NCI-H1105 (cell line): ENCODE results near the gene KIAA0232.
"Not testable (repeated sequence)": the region's sequence is repeated elsewhere in the genome, so short reads cannot be mapped to it uniquely, and the experiment has no call there.

Source experiments
- DNase-seq: peaks from one replicate; lab custom pipeline; 2025; lab: John Stamatoyannopoulos, UW

KIAA0232 gene

DNA sequence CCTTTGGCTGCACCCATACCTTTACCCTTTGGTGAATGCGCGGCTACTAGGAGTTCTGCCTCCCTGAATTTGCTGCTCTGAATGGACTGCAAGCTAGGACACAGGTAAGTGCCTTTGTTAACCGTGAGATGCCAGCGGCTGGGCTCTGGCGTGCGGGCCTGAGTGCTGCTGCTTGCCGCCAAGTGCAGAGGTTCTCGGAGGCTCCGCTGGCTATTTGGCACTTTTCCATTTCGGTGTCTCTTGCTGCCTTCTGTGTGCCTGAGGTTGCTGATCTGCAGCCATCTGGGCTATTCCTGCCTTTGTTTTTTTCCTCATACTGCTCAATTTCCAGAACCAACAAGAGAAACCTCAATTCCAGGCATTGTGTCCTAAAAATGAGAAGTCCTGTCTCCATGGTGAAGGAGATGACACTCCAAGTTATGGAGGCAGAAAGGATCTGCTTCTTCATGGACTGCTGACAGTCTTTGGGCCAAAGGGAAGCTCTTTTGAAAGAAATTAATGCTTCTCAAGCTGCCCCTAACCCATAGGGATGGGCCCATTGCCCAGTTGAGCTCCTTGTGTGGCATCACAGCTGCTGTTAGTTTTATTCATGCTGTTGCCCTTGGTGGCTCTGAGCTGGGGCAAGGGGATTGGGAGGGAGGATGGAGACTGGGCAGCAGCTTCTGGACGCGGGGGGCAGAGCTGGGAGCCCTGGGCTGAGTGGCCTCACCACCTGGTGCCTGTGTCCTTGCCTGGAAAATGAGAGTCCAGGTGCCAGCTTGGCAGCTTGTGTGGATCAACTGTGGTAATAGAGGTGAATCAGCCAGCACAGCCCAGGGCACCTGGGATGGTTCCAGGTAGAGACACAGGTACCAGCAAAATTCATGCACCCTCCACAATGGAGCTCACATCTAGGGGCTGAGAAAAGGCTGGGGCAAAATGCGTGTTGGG lies 123.3 kb downstream of the KIAA0232 start:
- DNase-seq, result no peak

DNA sequence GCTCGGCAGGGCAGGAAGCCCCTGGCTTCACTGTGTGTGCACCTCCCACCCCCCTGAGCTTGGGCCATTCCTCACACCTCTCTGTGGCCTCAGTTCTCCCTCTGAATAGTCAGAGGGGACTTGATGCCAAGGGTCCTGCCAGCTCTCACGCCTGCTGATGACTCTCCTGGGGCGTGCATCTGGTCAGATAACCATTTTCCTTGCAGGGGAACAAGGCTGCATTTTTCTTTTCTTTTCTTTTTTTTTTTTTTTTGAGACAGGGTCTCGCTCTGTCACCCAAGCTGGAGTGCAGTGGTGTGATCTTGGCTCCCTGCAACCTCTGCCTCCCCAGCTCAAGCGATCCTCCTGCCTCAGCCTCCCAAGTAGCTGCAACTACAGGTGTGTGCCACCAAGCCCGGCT lies 124.0 kb downstream of the KIAA0232 start:
- DNase-seq, result not testable (repeated sequence)

DNA sequence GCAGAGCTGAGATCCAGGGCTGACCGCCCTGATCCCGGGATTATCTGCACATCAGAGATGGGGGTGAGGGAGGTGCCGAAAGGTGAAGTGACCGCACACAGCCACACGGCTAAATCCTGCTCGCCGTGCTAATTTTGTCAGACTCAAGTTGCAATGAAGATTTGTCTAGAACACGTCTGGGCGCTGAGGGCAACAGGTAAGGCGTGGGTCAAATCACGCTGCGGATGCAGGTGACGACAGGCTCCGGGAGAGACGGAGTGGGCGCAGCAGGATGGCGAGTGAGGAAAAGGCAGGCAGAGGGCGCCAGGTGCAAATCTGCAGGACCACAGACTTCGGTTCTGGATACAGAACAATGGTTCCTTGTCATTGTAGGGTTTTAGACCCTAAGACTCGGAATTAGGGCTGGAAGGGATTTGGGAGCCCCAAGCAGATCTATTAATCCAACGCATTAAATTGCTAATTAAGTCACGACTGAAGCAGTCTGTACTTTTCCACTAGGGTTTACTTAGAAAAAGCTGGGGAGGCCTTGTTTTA lies 125.2 kb downstream of the KIAA0232 start:
- DNase-seq, result no peak

DNA sequence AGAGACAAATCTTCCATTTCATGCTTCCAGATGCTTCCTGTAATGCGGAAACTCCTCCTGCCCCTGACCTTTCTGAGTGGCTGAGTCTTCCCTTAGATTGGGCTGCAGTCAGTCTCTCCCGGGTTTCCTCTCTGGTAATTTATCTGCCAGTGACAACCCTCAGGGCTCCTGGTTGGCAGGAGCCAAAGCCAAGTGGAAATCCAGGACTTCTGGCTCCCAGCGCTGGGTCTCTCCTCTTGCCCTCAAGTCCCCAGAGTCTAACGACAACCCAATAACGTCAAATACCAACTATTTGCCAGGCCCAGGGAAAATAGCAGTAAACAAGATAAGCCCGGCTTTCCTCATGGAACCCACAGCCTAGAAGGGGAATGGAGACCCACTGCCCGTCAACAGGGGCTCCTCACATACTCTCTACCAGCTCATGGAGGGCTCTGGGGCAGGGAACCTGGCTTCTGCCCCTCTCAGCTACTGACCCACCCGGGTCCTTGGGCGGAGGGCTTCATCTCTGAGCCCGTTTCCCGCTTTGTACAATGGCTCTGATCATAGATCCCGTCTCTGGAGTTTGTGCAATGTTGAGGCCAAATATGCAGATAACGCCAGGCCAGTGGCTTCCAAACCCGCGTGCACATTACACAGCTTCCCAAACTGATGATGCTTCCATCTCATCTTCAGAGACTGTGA lies 126.0 kb downstream of the KIAA0232 start:
- DNase-seq, result no peak

DNA sequence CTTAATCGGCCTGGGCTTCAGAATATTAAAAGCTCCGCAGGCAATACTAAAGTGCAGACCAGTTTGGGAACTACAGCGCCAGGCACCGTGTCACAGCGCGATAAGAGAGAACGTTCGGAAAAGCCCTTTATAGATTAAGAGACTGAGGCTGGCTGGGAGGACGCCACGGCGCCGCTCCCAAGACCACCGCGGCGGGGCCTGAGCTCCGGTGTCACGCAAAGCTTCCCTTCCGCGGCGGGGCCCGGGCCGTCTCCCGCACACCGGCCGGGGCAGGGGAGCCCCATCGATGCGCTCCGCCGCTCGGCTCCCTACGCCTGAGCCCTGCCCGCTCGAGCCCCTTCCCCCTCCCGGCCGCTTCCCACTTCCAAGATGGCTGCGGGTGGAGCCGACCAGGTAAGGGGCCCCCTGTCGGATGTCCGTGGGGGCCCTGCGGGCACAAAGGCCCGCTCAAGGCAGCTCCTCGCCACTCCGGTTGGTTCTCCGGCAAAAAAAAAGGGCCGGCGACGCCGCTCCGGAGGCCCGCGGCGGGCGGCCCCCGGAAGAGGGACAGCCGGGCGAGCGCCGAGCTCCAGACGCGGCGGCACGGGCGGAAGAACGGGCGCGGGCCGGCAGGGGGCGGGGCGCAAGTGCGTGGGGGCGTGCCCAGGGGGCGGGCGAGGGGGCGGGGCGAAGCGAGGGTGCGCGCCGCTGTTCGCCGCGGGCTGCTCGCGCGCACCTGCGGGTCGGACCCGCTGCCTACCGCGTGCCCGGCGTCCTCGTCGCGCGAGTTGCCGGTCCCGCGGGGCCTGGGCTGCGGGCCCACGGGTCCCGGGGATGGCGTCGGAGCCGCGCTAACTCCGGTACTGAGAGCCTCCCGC lies 126.8 kb downstream of the KIAA0232 start, which contains the start of gene TBC1D14:
TBC1D14 (plus strand) TSS at position 714 of the 857 bp plus-strand sequence. CDS start 13,564 bp downstream, outside the sequence.
- peak; percentile 55 for DNase-seq

DNA sequence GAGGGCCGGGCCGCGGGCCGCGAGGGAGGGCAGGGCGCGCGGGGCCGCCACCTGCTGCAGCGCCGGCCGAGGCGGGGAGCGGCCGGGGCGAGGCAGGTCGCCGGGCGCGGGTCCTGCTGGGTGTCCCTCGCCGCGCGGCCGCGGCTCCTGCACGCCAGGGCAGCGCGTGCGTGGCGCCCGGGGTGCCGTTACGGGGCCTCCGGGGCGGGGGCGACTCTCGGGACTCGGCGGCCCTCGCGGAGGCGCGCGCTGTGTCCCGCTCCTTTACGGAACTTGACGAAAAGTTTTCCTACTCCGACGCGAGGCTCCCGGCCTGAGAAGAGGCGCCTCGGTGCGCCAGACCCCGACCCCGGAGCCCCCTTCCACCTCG lies 127.4 kb downstream of the KIAA0232 start:
- DNase-seq, result peak; percentile 38

DNA sequence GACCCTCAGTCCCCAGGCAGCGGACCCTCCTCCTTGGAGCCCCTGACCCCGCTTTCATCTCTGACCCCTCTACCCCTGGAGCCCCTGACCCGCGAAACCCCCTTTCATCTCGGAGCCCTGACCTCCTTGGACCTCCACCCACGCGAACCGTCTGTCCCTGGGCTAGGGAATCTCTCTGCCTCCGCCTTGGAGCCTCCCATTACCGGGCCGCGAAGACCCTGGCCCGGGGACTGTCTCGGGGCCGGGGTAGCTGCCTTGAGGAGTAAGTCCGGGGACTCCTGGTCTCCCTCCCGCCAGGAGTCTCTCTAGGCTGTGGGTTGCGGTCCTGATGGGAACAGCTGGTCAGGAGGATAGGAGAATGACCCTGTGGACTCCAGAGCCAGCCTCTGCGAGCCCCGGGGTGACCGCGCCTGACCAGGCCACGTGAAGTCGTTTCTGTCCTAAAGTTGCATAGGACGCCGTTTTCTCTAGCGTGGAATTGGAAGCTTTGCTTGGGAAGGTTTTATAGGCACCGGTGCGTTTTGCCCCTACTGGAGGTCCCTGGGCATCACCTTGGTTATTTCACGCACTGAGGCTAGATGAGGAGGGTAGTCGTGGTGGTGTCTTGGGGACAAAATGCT lies 127.9 kb downstream of the KIAA0232 start:
- DNase-seq, result no peak

DNA sequence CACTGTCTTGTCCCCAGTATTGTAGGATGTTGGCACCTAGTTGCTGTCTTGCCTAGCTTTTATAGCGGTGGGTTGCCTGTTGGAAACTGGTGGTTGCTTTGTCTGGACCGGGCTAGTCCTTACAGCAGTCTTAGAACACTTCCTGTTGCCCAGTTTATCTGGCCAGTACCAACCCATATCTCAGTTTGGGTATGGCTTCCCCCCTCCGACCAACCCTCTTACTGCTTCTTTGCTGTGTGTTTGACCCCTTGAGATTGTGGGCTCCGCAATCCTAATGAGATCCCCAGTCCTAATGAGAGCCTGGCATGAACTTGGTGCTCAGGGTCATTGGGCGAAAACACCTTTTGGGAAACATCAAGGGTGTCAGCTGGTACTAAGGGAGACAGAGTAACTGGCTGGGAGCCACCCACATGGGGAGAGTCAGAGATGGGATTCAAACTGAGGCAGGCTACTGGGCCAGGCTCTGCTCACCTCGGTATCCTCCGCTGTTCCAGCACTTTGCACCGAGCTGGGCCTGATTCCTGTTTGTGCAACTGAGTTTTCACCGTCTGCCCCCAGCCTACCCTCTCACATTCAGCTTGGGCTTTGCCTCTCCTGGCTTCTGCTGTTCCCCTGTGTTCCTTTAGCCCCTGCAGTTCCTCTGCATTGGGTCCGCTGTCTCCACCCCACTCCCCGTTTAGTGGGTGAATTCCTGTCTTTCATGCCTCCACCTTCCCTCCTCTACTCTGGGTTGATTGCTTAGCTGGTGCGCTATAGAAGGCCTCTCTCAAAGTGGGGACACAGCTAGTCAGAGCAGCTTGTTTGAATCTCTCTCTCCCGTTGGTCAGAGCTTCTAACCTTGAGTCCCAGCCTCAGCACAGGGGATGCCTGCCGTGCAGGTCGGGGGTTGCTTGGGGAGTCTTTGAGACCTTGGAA lies 128.7 kb downstream of the KIAA0232 start:
- DNase-seq, result no peak

DNA sequence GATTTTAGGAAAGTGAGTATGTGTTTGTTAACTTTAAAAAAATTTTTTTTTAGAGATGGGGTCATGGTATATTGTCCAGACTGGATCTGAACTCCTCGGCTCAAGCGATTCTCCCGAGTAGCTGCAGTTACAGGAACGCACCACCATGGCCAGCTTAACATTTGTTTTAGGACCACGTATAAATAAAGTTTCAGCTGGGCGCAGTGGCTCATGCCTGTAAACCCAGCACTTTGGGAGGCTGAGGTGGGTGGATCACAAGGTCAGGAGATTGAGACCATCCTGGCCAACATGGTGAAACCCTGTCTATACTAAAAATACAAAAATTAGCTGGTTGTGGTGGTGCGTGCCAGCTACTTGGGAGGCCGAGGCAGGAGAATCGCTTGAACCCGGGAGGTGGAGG lies 129.4 kb downstream of the KIAA0232 start:
- not testable (repeated sequence) for DNase-seq

DNA sequence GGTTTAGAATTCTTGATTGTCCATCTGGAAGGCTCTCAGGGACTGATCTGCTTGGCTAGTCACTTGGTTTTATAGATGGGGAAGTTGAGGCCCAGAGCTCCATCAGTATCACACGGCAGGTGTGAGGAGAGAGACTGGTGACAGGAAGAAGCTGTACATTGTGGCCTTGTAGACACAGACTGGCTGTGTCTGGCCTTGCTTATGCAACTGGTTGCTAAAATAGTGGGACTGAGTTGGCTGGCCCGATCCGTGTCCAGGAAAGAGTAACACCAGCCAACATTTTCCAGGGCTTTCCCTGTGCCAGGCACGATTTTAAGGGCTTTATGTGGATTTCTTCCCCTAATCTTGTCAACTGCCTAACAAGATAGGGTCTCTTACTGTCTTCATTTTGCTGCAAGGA lies 129.9 kb downstream of the KIAA0232 start:
- no peak for DNase-seq

DNA sequence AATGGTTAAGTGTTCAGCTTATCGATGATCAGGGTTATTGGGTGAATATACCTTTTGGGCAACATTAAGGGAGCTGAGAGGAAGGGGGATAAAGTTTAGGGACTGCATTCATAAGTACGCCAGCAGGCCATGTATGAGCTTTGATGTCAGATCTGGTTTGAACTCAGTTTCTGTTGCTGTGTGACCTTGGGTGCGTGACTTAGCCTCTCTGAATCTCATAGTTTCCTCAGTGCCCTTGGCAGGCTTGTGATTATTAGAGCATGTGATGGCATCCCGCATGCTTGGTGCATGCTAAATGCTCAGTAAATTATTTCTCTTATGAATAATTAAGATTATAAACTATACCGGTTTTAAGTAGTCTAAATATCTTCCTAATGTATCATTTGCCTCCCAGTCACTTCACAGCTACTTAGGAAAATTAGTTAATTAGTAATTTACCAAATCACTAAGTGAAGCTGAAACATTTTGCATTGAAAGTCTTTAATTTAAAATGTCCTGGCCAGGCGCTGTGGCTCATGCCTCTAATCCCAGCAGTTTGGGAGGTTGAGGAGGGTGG lies 130.9 kb downstream of the KIAA0232 start:
- no peak for DNase-seq

DNA sequence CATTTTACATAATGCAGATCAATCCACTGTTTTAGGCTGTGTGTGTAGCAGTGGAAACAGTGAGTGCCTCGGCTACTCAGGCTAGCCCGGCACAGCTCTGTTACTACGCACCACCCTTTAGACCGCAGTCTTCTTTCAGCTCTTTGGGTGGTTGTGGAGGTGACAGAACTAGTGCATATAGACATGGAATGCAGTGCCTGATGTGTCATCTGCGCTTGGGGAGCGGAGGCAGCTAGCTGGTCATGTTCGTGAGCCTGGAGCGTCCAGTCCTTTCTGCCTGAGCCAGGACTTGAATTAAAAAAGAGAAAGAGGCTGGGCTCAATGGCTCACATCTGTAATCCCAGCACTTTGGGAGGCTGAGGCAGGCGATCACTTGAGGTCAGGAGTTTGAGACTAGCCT lies 131.9 kb downstream of the KIAA0232 start:
- no peak for DNase-seq

DNA sequence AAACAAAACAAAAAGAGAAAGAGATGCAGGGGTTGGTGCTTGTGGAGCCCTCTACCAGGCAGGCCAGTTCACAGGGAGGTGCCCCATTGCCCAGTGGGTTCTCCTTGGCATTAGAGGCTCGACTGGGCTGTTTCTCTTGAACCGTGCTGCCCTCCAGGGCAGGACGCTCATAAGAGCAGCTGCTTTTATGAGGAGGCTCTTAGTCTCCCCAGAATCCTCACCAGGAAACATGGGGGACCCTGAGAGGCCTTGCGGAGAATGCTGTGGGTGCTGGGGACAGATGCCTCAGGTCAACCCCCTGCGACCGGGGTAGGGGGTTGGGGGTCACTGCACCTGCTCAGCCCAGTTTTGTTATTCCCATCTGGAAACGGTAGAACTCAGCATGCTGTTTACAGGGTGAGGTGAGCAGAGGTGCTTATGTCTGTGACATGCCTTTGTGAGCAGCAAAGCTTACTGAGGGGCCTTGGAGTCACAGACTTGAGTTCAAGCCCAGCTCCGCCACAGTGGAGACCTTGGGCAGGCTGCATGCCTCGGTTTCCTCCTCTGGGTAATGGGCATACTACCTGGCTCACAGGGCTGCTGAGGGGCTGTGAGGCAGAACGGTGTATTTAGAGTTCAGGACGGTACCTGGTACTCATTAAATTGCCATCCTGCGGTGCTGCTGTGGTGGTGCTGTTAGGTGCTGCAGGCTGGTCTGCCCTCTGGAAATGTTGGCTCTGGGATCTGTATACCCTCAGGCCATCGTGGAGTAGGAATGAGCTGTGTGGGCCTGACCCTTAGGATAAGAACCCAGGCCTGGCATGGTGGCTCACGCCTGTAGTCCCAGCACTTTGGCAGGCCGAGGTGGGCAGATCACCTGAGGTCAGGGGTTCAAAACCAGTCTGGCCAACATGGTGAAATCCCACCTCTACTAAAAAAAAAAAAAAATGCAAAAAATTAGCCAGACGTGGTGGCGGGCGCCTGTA lies 132.8 kb downstream of the KIAA0232 start:
- DNase-seq, result no peak

DNA sequence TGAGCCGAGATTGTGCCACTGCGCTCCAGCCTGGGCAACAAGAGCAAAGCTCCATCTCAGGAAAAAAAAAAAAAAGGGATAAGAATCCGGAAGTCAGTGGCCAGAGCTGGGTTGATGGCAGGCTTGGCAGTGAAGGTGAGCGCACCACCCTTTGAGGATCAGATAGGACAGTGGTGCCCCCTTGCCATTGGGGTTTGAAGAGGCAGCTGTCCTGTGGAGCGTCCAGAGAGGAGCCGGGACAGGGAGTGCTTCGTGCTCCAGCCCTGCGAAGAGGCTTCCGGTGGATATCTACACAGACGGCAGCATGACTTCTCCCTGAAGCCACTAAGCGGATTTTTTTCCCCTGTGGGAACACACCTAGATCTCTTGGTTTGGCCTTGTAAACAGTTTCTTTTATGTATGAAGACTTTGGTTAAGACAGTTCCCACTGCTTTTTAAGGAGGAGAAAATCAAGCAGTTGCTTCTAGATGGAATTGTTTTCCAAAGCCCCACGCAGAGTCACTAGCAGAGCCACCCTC lies 133.6 kb downstream of the KIAA0232 start:
- no peak for DNase-seq

DNA sequence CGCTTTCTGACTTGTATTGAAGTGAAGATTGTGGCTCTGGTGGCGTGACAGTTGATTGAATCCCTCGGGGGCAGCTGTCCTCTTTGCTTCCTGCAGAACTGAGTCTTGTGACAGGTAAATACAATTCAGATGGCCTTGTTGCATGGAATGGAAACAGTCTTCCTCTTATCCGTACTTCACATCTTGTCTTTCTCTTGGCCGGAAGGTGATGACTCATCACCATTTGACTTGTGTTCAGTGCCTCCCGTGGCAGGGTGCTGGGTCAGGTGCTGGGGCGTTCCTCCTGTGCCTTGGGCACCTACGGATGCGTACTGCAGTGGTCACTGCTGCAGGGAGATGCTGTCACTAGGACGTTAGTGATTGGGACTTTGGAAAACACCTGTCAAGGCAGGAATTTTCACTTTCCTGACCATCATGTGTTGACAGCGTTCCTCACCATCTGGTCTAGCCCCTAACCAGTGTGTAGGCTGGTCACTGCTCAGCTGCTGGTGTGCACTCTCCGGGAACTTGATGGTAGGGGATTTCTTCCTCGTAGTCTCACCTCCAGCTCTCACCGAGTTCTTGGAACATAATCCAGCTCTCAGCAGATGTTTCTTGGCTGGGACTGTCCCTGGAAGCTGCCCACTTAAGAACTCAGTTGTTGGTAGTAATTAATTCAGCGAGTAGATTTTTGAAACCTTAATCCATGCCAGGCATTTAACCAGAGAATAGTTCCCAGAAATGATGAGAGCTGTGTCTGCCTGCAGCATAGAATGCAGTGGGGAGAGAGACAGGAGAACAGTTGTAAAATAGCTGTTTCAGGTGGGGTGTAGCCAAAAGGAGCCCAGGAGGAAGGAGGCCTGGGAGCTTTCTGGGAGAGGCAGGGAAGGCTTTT lies 134.3 kb downstream of the KIAA0232 start:
- DNase-seq, result no peak

DNA sequence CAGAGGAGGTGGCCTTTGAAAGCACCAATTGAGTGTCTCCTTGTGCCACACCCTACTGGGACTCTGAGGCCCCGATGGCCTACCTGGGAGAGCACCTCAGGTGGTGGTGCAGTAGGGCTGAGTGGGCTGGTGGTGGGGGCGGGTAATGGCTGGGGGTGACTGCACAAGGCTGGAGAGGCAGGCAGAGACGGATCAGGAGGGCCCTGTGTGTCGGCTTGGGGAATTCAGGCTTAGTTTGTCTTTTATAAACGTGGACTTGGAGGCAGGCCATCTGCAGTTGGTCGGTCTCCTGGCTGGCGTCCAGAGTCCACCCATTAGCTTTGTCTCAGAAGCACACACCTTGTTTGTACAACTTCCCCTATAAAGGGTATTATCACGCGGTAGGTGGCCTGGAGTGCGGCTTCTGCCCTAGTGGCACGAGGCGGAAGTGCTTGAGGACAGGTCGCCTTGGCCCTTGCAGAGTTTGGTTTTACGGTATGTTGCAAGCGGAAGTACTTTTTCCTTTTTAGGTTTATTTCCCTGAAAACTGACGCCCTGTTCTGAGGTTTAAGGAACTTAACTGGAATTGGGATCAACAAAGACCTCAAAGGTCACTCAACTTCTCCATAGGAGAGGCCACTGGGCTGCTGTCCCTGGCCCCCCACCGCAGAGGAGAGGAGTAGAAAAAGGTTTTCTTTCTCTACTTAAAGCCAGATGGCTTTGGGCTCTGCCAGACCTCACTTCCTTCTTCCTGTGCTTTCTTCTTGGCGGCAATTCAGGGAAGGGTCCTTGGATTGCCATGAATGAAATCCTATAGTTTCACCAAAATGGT lies 135.1 kb downstream of the KIAA0232 start:
- DNase-seq, result peak; percentile 82

DNA sequence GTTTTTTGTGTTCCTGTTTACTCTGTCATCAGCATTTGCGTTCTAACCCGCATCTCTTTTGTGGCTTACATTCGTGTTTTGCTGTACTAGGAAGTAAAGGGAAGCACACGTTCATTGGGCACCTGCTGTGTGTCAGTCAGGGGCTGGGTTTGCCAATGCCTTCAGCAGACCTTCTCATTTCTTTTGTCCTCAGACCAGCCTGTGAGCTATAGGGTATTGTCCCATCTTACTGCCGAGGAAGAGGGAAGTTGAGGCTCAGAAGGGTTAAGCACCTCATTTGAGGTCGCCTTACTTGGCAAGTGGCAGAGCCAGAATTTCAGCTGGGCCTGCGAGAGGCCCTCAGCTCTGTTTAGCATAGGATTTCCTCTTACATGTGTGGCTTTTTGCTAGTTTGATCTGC lies 135.8 kb downstream of the KIAA0232 start:
- DNase-seq, result no peak
